K562 treated with DMSO at 1 percent for 4 hours (cell line): ENCODE results near the gene NPPC. TPM values are rescaled to one million over a fixed set of nuclear protein-coding genes. Genes with fewer than 3 reads are reported as not detected.

ENCODE experiments used
- total RNA-seq: library from RNA; unstranded; fragments of 300-600 nt; gene quantifications from 2 replicates; pipeline ENCODE4 v1.2.3, GENCODE V29; 2022; ENCODE audit not compliant: insufficient read depth

NPPC gene, protein sequence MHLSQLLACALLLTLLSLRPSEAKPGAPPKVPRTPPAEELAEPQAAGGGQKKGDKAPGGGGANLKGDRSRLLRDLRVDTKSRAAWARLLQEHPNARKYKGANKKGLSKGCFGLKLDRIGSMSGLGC
- not detected in 2 replicates for total RNA-seq

DNA sequence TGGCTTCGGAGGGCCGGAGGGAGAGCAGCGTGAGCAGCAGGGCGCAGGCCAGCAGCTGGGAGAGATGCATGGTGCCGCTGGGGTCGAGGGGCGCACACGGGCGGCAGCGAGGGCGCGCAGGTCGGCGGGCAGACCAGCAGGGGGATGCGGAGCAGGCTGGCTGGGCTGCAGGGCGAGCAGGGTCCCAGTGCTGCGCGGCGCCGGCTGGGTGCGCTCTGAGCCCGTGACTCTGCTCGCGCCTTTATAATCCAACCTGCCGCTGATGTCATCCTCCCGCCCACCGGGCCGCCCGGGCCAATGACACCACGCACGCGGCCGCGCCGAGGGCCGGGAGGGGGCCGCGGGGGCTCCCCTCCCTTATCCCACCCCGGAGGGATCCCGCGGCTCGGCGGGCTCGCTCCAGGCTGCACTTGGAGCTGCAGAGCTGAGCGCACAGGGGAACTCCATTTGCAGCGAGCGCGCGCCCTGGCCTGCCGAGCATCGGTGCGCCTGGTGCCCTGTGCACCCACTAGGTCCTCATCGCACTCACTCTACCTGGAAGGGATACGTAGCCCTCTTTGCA, at the start of gene NPPC:
Gene NPPC, minus strand, starts transcription at position 217 of the 562 bp plus-strand sequence. Its CDS starts 147 bp downstream, at position 70.

DNA sequence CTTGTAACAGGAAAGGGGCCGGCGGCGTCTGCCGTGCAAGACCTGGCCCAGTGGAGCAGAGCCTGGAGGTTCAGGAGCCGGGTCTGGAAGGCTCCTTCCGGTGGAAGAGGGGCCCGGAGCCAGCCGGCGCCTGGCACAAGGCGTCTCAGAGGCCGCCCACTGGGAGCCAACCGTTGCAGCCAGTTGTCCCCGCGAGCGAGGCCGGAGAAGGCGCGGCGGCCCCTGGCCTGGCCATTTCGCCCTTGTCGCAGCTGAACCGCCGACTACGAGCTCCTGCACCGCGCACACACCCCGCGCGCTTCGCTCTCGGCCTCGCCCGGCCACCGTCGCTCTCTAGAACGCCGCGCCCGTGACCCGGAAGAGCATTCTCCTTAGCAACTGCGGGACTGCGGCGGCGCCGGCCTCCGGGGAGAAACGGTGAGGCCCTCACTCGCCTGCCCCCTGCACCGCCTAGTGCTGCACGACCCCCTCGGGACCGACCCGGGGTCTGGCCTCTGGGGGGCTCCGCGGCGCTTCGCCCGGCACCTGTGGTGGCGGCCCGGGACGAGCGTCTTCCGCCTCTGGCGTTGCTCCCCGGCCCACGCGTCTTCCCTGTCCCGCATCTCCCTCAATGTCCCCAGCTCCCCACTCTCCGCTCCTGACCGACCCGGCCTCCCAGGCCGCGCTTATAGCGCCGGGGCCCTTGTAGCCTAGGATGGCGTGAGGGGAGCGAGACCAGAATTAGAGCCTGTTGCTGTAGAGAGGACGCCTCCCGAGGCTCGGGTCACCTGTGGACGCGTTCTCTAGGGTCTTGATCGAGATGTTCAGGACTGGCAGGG, 35.4 kb upstream of the NPPC start, which contains the start of gene DIS3L2:
Gene DIS3L2, plus strand, starts transcription at position 365 of the 818 bp plus-strand sequence. CDS start 53,215 bp downstream, outside the sequence.

Other genes starting within 250 kb of the NPPC start
- gene PTMA, start 217.9 kb downstream of the NPPC start, total RNA-seq: 539 and 570 TPM in 2 replicates
- 4.3 and 5.1 TPM in 2 replicates for gene PDE6D, start 145.1 kb downstream of the NPPC start, total RNA-seq
- 21.4 and 25.2 TPM in 2 replicates for gene COPS7B, start 140.0 kb downstream of the NPPC start, total RNA-seq
- gene DIS3L2, start 35.3 kb upstream of the NPPC start, total RNA-seq: 8.8 and 11.8 TPM in 2 replicates